HG03064 (cell line): ENCODE results near the gene OPCML.

ENCODE experiments used
- ATAC-seq: cut with Tn5 transposase; IDR thresholded peaks from one replicate; pipeline ENCODE4 v1.9.1; 2021; ENCODE audit warnings: low read depth; ENCODE audit not compliant: unreplicated experiment

Gene OPCML

DNA sequence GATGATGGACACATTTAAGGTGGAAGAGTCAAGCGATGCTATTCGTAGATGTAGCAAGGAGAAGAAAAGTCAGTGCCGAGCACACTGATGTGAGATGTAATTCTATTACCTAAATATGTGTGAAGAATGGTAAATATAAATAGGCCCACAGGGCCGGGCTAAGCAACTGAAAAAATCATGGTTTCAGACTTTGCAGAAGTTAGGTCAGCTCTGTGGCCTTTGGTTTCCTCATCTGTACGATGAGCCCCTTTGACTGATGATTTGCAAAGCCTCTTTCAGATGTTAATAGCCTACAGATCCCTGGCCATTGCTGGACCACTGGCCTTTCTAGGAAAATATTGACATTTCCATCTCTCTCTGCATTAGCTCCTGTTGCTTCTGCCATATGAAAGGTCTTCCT, 570.8 kb downstream of the OPCML start:
- ATAC-seq = no peak

DNA sequence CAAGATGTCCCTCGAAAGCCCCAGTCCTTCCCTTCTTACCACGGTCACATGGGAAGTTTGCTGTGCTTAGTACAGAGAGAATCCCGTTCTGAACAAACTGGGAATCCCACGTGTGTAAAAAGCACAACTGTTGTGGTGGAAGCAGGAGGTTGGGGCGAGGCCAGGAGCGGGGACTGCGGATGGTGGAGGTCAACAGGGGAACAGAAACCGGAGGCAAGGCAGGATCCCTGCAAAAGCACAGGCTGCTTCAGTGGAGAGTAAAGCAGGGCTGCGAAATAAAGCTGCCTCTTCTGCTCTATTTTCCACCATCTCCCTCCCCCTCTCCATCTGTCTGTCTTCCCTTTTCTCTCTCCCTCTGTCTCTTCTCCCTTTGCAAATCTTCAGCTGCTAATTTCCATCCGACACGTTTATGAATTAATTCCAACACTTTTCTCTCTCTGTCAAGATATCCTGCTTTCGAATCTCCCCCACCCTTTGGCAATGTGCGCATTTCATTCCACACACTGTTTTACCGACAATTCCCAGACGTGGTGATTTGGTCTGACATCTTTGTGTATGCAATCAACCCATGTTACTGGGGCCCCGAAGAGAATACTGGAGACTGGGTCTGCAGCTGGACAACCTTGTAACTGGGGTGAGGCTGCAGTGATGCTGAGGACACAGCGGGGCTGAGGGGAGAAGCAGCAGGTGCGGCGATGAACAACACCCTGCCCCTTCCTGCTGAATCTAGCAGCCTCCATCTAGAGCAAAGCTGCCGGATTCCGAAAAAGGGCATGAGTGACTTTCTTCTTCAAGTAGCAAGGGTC, 571.8 kb downstream of the OPCML start:
- ATAC-seq = no peak

DNA sequence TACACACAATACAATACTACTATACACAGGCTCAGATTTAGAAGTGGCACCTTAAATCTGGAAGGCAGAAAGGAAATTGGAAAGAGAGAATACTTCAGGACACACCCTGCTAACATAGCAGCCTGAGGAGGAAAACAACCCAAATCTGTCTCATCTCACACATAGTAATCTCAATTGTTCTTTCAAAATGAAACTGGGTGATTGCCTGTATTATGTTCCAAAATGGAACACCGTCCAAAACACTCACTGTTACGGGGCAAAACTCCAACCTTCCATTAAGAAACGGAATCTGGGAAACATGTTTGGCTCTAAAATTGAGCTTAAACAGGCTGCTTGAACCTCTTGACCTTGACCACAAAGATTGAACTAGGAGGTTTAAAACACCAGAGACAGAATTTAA, 572.6 kb downstream of the OPCML start:
- no peak for ATAC-seq

DNA sequence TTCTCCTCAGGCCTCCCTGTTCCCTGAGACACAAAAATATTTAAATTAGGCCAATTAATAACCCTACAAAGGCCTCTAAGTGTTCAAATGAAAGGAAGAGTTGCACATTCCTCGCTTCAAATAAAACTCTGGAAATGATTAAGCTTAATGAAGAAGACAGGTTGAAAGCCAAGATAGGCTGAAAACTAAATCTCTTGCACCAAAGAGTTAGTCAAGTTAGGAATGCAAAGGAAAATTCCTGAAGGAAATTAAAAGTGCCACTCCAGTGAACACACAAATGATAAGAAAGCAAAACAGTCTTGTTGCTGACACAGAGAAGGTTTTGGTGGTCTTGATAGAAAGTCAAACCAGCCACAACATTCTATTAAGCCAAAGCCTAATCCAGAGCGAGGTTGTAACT, 574.4 kb downstream of the OPCML start:
- ATAC-seq = no peak

DNA sequence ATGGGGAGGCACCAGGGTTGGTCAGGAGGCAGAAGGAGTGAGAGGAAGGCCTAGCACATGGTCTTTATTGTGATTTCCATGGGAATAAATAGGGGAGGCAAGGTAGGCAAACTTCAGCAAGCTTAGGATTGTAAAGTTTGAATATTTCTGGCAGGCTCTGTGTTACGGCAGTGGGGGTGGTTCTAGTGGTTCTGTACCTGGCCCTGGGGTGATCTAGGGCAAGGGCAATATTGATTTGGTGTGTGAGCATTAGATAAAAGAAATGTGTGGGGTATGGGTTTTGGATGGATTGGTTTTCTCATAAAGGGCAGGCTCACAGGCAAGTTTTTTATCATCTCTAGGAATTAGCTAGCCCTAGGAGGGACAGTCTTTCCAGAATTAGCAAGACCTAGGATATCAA, 584.0 kb downstream of the OPCML start:
- no peak for ATAC-seq

DNA sequence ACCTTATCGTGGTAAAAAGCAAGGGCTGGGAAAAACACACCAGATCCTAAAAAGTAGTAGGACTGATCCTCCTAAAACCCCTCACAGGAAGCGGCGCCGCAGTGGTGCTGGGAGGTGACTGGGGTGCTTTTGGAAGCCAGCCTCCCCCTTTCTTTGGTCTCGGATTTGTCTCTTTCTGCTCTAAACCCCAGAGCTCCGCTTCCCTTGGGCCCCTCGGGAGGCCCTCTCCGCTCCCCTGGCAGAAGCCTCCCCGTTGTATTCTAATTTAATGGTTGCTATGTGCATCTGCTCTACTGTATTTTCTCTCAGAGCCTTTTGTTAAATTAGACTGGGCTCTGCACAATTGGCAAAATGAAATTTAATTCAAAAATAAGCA, 587.7 kb downstream of the OPCML start:
- no peak for ATAC-seq

DNA sequence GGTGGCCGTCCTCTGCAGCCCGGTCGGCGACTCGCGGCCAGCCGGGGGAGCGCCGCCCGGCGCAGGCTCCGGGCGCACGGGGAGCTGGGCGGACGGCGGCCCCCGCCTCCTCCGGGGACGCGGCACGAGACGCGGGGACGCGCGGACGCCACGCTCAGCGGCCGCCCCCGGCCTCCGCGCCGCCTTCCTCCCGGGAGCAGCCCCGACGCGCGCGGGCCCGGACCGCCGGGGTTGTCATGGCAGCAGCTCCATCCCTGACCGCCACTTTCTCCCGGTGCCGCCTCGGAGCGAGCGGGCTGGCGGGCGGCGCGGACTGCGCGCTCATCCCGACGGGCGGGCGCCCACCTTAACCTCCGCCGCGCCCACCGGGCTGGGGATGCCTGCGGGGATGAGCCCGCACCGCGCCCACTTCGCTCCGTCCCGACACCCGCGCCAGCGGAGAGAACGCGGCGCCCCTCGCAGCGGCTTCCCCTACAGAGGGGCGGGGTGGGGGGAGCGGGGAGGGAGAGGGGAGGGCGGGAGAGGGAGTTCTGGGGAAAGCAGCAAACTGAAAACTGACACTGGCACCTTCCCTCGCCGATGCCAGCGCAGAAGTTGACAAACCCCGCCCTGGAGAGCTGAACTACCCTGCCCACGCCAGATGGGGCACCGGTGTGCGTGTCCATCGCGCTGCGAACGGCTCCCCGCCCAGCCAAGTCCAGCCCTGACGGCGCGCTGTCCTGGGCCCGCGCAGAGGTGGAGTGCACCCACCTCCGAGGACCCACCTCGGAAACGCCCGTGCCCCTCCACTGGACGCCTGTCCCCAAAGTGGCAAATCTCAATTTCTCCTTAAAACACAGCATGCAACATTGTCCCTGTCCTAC, 588.4 kb downstream of the OPCML start:
- ATAC-seq = no peak

DNA sequence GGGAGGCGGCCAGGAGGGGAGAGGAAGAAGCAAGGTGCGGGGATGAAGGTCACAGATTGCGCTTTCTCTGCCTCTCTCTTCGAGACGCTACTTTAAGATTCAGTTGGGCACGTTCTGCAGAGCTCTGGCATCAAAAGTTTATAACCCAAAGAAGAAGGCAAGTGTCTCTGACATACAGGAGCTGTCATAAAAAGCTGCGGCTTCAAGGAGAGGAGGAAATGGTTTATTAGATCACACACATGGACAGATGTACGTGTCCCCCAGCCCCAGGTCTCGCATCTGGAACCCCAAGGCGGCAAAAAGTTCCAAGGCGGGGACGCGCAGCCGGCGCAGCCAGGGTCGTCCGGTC, 589.0 kb downstream of the OPCML start:
- ATAC-seq = no peak

DNA sequence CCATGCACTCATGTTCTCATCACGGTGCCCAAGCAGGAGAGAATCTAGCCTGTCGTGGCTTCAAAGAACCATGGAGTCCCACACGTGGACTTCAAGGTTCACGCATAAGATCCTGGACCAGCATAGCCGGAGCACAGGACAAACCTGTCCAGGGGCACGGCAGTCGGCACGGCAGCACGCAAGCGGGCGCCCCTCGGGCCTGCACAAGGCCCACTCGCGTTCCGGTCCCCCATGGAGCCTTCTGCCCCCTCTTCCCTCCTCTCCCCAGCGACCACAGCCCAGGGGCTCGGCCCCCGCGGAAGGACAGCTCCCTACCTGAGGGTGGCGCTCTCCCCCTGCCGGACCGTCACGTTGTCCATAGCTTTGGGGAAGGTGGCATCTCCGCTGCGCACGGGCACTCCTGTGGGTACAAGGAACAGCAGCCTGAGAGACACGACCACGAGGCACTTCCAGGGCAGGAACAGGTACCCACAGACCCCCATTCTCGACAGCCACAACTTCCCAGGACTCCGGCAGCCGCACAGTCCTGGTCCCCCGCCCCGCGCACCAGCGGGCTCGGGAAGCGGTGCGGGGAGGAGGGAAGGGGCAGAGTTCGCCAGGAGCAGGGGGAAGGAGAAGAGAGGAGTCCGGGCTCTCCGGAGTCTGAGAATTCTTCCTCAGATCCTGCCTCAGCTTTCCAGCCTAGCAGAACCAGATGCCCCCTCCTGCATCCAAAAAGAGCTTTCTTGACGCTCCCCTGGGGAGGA, 589.5 kb downstream of the OPCML start:
- ATAC-seq = no peak

DNA sequence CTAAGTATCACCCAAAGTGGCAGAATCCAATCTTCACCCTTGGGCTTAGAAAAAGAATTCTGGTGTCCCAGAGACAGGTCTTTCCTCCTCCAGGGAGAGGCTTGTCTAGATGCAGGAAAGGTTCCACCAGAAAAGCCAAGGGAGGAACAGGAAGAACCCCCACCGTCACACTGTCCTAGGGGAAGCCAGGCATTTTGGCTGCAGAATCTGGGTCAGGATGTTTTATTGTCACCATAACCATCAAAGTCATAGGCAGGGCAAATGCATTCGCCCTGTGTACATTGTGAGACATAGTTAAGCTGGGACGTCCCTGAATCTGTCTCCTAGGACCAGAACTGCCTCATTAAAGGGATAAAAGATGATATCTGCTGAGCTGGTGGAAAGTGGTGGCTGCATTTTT, 590.5 kb downstream of the OPCML start:
- no peak for ATAC-seq

DNA sequence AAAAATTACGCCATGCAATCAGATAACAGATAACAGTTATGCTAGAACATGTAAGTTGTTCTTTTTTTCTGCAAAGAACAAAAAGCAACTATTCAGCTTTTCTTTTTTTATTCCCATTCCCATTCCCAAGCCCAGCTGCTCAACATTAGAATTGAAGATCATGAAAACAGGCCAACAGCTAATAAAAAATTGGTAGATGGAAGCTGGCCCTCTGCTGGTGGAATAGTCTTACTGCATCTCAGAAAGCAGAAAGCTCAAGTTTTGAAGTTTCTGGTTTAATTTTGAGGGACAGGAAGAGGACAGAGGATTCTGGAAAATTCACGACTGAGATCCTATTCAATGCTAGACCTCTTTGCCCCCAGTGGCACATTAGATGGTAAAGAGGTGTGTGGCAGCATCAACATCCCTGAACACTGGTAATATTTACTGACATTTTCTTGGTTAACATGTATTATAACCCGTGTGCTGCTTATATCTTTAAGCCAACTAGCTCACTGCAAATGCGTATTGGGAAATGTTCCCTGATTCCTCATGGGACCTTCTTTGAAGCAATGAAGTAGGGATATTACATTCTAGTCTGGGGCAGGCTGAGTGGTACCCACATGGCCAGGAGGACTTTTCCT, 591.2 kb downstream of the OPCML start:
- ATAC-seq = no peak

DNA sequence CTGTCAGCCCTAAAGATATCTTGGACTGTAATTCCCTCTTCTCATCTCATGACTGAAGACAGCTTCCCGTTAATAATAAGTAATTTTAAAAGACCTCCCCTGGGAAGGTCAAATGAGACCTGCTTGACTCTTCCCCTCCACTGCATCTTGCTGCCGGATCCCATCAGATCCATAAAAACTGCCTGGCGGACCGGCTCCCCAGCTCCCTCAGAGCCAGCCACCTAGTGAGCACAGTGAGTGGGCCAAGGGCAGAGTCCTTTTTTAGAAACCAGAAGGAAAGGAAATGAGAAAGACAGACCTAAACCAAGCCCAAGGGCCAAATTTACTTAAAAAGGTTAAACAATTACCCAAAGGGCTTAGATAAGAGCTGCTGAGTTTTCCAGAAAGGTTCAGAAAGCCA, 595.3 kb downstream of the OPCML start:
- no peak for ATAC-seq

DNA sequence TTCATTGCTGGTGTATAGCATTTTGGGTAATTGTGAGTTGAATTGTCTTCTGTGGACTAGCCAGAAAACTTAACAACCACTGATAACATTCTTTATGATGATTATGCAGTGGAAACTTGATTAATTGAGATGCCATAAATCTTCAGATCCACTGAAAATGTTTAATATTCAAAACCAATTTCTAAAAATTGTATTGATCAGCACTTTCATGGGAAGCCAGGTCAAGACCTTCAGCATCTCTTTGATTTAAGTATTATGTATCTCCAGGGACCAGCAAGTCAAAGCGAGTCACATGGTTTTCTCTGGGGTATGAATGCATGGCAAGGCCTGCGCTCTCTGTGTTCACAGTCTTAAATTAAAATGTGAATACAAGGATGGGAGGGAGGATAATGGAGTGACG, 596.9 kb downstream of the OPCML start:
- ATAC-seq = no peak

DNA sequence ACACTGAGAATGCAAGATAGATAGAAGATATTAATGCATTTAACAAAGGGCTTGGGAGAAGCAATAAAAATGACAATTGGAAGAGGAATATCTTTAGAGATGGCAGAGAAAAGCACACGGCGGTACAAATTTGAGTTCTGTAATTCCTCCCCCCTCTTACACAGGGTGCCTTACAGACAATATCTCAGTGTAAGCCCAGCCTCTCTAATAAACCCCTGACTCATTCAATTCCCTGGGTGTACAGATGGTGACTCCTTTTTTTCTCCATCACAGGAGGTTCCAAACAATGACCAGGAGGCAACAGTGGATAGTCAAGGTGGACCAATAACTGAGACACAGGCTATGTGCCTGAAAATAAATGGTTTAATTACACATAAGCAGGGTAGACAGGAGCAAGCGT, 598.6 kb downstream of the OPCML start:
- no peak for ATAC-seq

DNA sequence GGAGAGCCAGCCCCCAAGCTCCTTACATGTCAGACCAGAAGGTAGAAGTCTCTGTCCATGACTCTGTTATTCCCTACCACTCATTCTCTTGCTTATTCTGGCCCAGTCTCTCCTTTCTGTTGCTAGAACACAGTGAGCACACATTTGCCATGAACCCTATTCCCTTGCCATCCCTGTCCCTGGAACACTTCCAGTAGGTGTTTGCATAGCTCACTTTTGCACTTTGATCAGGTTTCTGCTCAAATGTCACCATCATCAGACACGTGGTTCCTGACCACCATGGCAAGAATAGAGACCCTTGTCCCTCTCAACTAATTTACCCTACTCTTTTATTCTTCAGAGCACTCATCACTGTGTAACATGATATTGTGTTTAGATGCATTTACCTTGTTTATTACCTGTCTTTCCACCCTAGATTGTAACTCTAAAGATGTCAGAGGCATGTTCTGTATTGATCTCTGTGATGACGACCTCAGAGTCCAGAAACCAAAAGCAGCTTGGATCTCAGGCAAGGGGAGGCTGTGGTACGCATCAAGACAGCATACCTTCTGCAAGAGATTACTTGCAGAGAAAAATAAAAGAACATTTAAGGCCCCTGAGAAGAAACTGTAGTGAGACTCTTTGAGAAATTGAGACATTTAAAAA, 606.4 kb downstream of the OPCML start:
- no peak for ATAC-seq

DNA sequence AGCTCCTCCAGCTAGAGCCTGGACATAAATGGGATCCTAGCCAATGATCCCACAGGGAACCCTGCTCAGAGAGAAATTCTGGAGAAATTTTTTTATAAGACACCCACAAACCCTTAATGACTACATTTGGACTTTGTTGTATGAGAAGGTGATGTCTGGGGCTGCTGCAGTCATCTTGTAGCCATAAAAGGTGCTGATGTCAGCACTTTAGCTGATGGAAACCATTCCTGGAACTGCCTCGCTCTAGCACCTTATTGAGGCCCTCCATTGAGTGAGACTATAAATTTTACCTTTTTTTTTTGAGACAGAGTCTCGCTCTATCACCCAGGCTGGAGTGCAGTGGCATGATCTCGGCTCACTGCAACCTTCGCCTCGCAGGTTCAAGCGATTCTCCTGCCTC, 610.7 kb downstream of the OPCML start:
- no peak for ATAC-seq

DNA sequence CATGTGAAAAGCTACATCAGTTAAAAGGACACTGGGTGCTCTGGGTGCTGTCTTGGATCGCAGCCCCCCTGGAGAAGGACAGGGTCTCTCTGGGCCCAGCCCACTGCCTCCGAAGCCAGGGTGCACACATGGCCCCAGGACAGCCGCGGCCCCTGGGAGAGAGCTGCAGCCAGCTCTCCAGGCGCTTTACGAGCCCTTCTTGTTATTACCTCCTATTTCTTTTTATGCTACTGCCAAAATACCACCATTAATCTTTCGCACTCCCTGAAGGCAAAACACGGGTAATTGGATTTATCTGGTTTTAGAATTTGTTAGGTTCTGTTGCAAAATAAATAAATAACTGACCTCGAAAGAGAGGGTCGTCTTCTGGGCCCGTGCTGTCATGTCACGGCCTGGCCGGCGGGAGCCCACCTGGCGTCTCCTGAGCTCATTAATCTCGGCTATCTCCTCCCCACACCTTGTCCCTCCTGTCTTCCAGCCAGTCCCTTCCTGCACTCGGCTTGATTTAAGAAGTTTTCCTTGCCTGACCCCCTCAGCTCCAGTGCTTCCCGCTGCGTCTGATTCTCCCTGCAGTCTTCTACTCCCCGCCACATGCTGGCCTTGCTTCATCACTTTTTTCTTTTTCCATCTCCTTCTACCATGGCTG, 611.7 kb downstream of the OPCML start:
- no peak for ATAC-seq

DNA sequence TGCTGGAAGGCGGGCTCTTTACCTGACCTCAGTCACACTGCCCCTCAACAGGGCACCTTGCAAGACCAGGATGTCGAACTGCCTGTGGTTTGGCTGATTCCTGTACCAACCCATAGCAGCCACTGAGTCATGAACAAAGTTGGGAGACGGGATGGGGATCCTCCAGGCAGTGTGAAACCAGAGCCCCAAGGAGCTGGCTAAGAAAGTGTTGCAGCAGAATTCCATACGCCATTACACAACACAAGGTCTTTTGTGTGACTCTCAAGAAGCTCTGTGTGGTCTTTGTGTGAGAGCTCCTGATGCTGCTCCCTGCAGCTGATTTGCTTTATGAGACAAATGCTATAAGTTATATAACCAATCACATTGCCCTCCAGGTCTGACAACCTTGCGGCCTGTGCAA, 617.7 kb downstream of the OPCML start:
- no peak for ATAC-seq

DNA sequence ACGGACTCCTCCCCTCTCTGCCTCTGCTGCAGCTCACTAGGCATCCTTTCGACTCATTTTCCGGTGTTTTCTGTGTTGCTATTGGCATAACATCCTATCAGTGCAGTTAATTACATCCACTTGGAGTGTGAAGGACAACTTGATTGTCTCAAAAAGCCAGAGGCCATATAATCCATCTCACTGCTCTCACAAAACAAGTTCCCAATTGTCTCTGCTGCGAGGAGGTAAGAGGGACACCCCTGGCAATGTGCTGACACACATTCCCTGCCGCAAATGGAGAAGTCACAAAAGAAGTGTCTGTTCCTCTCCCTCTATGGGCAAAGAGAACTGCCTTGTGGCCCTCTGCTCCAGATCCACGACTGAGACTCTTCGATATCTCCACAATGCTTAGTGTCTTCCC, 618.4 kb downstream of the OPCML start:
- no peak for ATAC-seq

DNA sequence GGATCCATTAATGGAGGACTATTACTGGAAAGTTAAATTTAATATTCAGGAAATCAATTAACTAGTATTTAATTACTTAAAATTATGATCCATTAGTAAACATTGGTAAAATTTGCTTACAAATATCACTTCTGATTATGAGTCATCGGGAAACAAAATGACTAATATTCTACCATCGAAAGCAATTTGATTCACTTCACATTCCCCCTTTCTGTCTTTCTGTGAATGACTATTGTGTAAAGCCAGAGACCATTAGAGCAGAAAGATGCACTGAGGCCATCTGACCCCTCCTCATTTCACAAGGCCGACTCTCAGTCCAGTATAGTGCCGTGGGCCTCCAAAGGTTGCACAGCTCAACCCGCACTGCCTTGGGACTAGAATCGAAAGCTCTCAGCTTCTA, 619.0 kb downstream of the OPCML start:
- no peak for ATAC-seq
